Measurements from ENCODE around the gene TSPAN7. TPM values are rescaled to one million over a fixed set of nuclear protein-coding genes. Genes with fewer than 3 reads are reported as not detected.

TSPAN7 gene
- total and polyA plus RNA-seq, 2 of the 4 experiments (the other 2 are of a cell fraction), result not detected

DNA sequence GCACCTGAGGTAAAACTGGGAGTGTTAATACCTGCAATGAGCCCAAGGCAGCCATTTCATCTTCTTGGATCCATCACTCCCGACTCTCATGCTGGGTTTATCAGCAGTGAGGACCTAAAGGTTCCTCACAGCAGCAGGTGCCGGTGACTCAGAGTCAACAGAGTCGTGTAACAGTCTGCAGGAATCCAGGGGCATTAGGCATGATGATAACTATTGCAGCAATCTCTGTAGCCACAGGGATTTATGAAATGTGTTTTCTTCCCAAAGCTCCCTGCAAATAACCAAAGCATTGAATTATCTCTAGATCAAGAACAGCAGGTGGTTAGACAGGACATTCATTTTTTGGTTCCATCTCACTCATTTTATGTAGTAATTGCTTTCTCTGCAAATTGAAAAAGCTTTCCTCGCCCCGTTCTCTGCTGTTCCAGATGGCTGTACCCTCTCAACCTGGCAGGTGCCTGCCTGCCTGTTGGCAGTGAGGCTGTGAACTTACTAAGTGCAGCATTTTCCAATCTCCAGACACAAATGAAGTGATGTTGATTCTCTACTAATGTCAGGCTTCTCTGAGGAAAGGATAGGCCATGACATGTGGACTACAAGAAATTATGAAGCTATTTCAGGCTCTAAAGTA lies 48.1 kb upstream of the TSPAN7 start:
- Histone ChIP-seq H3K23ac (ENCODE audit: low read depth, low read length) (no peak overlapping the region), H3K56ac (ENCODE audit: extremely low read depth, insufficient read depth, low read length) (no peak overlapping the region), H4K5ac (ENCODE audit: low read depth, low read length) (no peak overlapping the region), H3K9ac (ENCODE audit: low read depth, low read length) (no peak overlapping the region), H3K14ac (replicated peaks; ENCODE audit: low read depth, low read length) (no peak overlapping the region), H2AK5ac (ENCODE audit: low read depth, low read length) (no peak overlapping the region), H4K20me1 (ENCODE audit: insufficient read depth, low read length) (no peaks in the 10 kb centered on the region), H3K4me2 (ENCODE audit: low read depth, low read length) (no peak overlapping the region), H2AFZ (replicated peaks; ENCODE audit: low read length, poor library complexity) (no peak overlapping the region), H3K18ac (ENCODE audit: low read depth, low read length) (no peak overlapping the region), H2BK120ac (ENCODE audit: low read depth, low read length) (no peak overlapping the region), H3K79me1 (ENCODE audit: low read depth in 1 of 2, low read length in 2 of 2) (no peaks in the 10 kb centered on the region), H2BK5ac (ENCODE audit: low read depth, low read length, poor library complexity, severe bottlenecking) (no peak overlapping the region), H3K4me3 (ENCODE audit: insufficient read depth, low read depth, low read length) (no peak overlapping the region), H3K27ac (ENCODE audit: insufficient read depth, low read length) (no peak overlapping the region), H3K4ac (ENCODE audit: low read depth, low read length) (no peak overlapping the region), H2AK9ac (replicated peaks; ENCODE audit: low read depth, low read length, poor library complexity) (no peak overlapping the region), H3K36me3 (ENCODE audit: control insufficient read depth, insufficient read depth, low read length) (no peaks in the 10 kb centered on the region), H2BK20ac (ENCODE audit: low read depth, low read length) (no peak overlapping the region), H3K27me3 (ENCODE audit: control insufficient read depth, insufficient read depth, low read length) (no peaks in the 10 kb centered on the region), H3K9me3 (ENCODE audit: control insufficient read depth, insufficient read depth, low read length) (no peaks in the 10 kb centered on the region), H3K4me1 (ENCODE audit: control insufficient read depth, insufficient read depth, low read length) (no peaks in the 10 kb centered on the region), H4K91ac (ENCODE audit: insufficient read depth, low read depth, low read length) (no peak overlapping the region), H2BK15ac (ENCODE audit: low read depth, low read length) (no peak overlapping the region), H3K9me1 (ENCODE audit: insufficient read depth, low read length) (no peaks in the 10 kb centered on the region), H4K8ac (ENCODE audit: low read depth in 2 of 2, low read length in 2 of 2) (no peak overlapping the region)
- POLR2A ChIA-PET (ENCODE audit: unreplicated experiment), result no interaction called here
- TF ChIP-seq MAFK (IDR thresholded peaks at IDR 0.05; ENCODE audit: low read depth, low read length), result no peak
- no peak for TF ChIP-seq CEBPB (IDR thresholded peaks at IDR 0.05; ENCODE audit: low read depth, low read length)
- TF ChIP-seq BHLHE40 (IDR thresholded peaks at IDR 0.05; ENCODE audit: low read depth, low read length), result no peak
- no peak for TF ChIP-seq FOS (IDR thresholded peaks at IDR 0.05; ENCODE audit: low read depth, low read length)
- no peak for TF ChIP-seq NFE2L2 (IDR thresholded peaks at IDR 0.05; ENCODE audit: low read depth, low read length)
- no peak for TF ChIP-seq RAD21 (IDR thresholded peaks at IDR 0.05; ENCODE audit: low read length)
- TF ChIP-seq MXI1 (IDR thresholded peaks at IDR 0.05; ENCODE audit: borderline replicate concordance, low read depth, low read length), result no peak
- TF ChIP-seq MAZ (IDR thresholded peaks at IDR 0.05; ENCODE audit: borderline replicate concordance, low read depth, low read length), result no peak
- TF ChIP-seq, protein P1, sequence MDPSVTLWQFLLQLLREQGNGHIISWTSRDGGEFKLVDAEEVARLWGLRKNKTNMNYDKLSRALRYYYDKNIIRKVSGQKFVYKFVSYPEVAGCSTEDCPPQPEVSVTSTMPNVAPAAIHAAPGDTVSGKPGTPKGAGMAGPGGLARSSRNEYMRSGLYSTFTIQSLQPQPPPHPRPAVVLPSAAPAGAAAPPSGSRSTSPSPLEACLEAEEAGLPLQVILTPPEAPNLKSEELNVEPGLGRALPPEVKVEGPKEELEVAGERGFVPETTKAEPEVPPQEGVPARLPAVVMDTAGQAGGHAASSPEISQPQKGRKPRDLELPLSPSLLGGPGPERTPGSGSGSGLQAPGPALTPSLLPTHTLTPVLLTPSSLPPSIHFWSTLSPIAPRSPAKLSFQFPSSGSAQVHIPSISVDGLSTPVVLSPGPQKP (IDR thresholded peaks at IDR 0.05; ENCODE audit: borderline replicate concordance, low read depth, low read length), result no peak
- no peak for TF ChIP-seq CHD1 (IDR thresholded peaks at IDR 0.05; ENCODE audit: low read depth, low read length)
- BruUV-seq (replicated peaks), result no TSS peak
- intact Hi-C loops (cut with micrococcal nuclease), result no loop called here
- ATAC-seq (ENCODE audit: low read depth), result no peak
- DNase-seq, result no peak
- CTCF ChIA-PET, result no interaction called here
- in situ Hi-C loops (cut with MboI; ENCODE audit: low sequenced_read_pairs), result no loop called here
- dilution Hi-C loops (cut with HindIII; ENCODE audit: low sequenced_read_pairs, unreplicated experiment), result no loop called here
- no CpG with 5 or more reads among the region's 5 CpGs for WGBS, 2 experiments (ENCODE audit: extremely low coverage in 2 of 2, insufficient read length in 1 of 2)

All from IMR-90 (cell line).